ENCODE data around the gene SUB1. TPM values are rescaled to one million over a fixed set of nuclear protein-coding genes. Genes with fewer than 3 reads are reported as not detected.
"Not testable (repeated sequence)": the region's sequence is repeated elsewhere in the genome, so short reads cannot be mapped to it uniquely, and the experiment has no call there.

The SUB1 gene
- polyA plus RNA-seq, 10 donors = 263 to 326 (median 289) TPM

DNA sequence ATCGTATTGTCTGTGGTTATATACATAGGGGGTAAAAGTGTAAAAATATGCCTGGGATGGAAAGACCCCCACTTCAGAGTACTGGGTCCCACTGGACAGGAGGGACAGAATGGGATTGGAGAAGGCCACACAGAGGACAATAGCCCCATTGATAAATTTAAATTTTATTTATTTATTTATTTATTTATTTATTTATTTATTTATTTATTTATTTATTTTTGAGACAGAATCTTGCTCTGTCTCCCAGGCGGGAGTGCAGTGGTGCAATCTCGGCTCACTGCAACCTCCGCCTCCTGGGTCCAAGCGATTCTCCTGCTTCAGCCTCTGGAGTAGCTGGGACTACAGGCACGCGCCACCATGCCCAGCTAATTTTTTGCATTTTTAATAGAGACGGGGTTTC, 47.7 kb downstream of the SUB1 start:
- not testable (repeated sequence) for DNase-seq

DNA sequence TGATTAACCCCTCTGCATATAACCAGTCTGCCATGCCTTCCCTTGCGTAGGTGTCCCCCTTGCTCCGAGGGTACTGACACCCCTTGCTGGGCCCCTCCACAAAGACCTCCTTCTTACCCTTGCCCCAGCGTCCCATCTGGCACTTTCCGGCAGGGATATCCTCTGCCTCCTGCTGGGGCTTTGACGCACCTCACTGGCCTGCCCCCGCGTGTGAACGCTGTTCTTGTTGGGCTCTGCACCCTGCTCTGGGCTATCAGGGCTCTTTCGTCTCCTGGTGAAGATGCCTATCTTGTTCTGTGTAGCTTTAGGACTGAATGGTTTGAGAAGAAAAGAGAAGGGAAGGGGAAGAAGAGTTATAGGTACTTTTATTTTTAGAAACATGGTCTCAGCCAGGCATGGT, 53.0 kb downstream of the SUB1 start:
- DNase-seq = no peak

GRCh38 chr5:32639943-32640342, 54.6 kb downstream of the SUB1 start:
- DNase-seq = no peak

DNA sequence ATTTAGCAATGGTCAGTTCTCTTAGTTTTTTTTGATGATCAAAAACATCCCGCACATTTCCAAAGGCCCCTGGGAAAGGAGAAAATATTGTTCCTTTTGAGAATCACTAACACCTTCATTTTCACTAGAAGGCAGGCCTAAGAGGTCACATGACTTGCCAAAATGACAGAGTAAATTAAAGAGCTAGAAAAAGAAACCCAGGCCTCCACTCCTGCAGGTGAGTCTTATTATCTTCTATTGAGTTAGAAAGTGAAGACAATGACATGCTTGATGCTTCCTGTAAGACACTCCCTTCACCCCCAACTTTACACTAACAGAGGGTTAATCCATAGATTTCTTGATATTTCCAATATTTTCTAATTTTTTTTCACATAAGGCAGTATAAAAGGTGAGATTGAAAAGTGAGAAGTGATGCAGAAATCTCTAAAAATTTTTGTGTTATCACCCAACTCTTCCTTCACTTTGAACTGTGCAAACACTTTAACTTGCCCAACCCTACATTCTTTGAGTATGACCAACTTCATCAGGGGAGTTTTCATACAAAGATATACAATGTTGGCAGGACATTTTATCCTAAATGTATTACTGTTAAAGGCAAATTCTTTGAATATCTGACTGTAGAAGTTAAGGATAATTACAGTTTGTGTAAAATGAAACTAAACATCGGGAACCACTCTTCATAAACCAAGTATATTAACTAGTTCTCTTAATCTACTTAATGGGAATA, 57.1 kb downstream of the SUB1 start:
- DNase-seq = peak in 1 of 3 donors; percentile 25

DNA sequence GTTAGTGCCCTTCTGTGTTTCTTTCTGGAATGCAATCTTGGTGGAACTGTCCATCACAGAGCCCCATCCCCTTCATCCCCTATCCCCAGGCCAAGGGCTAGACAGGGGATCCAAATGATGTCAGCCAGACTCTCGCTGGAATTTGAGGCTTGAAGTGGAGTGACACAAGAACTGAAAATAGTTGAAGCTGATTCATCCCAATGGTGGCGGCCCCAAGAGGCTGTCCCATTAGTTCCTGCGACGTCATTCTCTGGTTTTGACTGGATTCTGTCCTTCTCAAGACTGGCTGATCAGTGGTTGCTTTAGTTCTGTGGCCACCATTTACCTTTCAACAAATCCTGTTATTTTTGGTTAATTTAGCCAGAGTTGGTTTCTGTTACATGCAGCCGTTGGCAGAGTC, 59.9 kb downstream of the SUB1 start:
- no peak for DNase-seq

DNA sequence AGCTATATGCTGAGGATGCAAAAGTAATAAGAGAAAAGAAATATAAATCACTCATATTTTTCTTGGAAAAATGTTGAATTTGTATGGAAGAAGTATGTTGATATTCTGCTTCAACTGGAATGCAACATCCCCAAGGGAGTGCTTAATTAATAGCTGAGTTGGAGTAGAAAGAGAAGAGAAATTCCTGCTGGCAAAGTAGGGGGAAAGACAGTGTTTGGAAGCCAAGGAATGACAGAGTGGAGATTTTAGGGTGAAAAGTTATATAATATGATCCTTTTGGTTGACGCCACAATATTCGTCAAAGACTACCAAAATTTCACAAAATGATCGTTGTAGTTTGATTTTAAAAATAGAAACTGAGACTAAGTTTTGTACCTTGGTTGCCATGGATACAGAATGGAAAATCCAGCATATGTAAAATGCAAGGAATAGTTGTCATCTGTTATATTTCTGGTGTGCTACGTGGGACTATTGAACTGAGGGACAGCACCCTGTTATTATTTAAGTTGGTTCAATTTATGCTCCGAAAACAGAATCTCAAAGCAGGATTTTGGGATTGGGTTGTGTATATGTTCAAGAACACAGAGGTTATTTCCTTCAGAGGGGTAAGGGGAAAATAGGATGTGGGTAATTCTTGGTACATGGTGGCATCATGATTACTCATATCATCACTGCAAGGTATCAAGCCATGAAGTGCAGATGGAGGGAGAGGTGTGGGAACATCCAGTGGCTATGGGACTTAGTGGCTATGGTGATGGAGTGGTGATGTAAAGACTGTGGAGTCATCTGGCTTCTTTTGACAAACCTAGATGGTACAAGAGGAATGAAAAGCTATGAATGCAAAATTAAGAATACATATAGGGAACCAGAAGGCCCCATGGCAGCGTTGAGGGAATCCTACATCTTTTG, 61.0 kb downstream of the SUB1 start:
- DNase-seq = peak; percentile 26 to 82 (median 58)

DNA sequence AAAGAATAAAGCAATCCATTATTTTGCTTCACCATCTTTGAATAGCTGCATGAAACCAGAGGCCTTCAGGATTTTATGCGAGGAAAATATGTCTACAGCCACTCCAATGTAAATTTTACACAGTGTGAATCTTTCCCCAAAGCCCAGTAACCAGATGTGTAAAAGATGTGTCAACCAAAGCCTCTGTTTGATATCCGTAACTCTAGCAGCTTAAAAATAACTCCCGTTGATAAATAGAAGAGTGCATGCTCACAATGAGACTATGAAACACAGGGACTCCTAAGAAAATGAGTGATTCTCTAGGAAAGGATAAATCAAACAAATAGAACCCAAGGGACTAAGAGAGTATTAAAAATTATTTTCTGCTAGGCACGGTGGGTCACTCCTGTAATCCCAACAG, 65.7 kb downstream of the SUB1 start:
- DNase-seq = no peak

- no peak for DNase-seq
These were observed 66.3 kb downstream of the SUB1 start for GRCh38 chr5:32651638-32652037.

Other genes starting within 250 kb of the SUB1 start
- 10 to 100 TPM; 66.2 to 95.1 (median 80.9) TPM for gene ZFR, start 140.8 kb upstream of the SUB1 start, polyA plus RNA-seq (ENCODE audit: insufficient read length in 10 of 10)
- 10 to 100 TPM in 9 of 10 donors, 1 to 10 TPM in 1; 8.2 to 43.9 (median 15.2) TPM for gene NPR3, start 125.8 kb downstream of the SUB1 start, polyA plus RNA-seq (ENCODE audit: insufficient read length in 10 of 10)

Measured in muscle of back (tissue), 11 donors.